ENCODE data around the gene CDCA7.

CDCA7 gene

GRCh38 chr2:173404841-173405750 lies 50.4 kb downstream of the CDCA7 start:
- ChIA-PET CTCF (interaction anchor here (1.2 to 9.7 kb wide), 8 partner anchors 8 to 940 kb away, joined by 3 to 123 read pairs (median 20); no protein-coding TSS in a partner anchor), POLR2A (no interaction called here)
- TF ChIP-seq CTCF (IDR thresholded peaks at IDR 0.05; ENCODE audit: insufficient read depth, low read length, missing control alignments), result no peak
- no peak overlapping the region for H3K4me3 ChIP-seq (ENCODE audit: low read depth, low read length)
- DNase-seq (ENCODE audit: low read depth, low spot score), result no peak

GRCh38 chr2:173407176-173407575 lies 52.5 kb downstream of the CDCA7 start:
- DNase-seq (ENCODE audit: low read depth, low spot score), result no peak
- no peak for TF ChIP-seq CTCF (IDR thresholded peaks at IDR 0.05; ENCODE audit: insufficient read depth, low read length, missing control alignments)
- ChIA-PET POLR2A (no interaction called here), CTCF (interaction anchor here (1.2 to 9.7 kb wide), 5 partner anchors 9 to 934 kb away, joined by 3 to 123 read pairs (median 6); no protein-coding TSS in a partner anchor)
- H3K4me3 ChIP-seq (ENCODE audit: low read depth, low read length), result no peak overlapping the region

DNA sequence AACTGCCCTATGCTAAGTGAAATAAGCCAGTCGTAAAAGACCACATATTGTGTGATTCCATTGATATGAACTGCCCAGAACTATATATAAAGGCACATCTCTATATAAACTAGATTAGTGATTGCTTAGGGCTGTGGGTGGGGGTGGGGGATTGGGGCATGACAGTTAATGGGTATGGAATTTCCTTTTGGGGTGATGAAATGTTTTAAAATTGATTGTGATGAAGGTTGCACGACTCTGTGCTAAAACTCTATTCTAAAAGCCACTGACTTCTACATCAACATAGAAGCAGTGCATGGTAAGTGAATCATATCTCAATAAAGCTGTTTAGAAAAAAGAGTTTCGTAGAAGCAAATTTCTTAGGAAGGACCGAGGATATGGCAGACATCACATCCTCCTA lies 53.0 kb downstream of the CDCA7 start:
- ChIA-PET CTCF (interaction anchor here (0.8 to 9.7 kb wide), 3 partner anchors 14 to 161 kb away, joined by 3 to 123 read pairs (median 3); no protein-coding TSS in a partner anchor), POLR2A (no interaction called here)
- DNase-seq (ENCODE audit: low read depth, low spot score), result no peak
- TF ChIP-seq CTCF (IDR thresholded peaks at IDR 0.05; ENCODE audit: insufficient read depth, low read length, missing control alignments), result no peak
- H3K4me3 ChIP-seq (ENCODE audit: low read depth, low read length), result no peak overlapping the region

DNA sequence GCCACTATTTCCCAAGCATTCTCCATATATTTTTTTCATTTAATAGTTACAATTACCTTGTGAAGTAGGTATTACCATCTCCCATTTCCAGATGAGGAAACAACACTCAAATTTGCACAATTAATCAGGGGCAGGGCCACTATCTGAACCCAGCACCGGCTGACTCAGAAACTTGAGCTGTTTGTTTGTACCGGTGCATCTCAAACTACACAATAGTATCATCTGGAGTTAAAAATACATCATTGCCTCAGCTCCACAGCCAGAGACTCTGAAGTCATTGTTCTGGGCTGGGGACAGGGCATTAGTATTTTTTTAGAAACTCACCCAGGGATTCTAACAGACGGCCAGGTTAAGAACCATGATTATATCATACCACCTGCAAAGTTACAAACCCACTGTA lies 55.9 kb downstream of the CDCA7 start:
- no peak overlapping the region for H3K4me3 ChIP-seq (ENCODE audit: low read depth, low read length)
- no peak for DNase-seq (ENCODE audit: low read depth, low spot score)
- TF ChIP-seq CTCF (IDR thresholded peaks at IDR 0.05; ENCODE audit: insufficient read depth, low read length, missing control alignments), result no peak
- ChIA-PET CTCF (interaction anchor here (0.9 to 7.8 kb wide), 4 partner anchors 8 to 931 kb away, joined by 3 to 80 read pairs (median 4); no protein-coding TSS in a partner anchor), POLR2A (no interaction called here)

DNA sequence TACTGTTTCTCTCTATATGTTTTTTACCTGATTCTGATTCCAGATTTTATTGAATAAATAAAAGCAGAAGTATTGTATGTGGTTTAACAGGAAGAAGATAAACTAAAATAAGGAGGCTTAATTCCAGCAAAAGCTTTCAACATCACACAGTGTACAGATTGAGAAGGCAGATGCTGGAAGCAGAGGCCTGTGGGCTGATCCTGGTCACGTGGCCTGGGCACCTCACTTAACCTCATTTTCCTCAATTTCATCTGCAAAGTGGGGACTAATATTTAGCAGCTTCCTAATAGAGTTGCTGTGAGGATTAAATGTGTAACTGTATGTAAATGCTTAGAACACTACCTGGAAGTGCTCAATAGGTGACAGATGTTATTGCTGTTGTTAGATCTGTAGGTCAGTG lies 58.0 kb downstream of the CDCA7 start:
- POLR2A ChIA-PET, result no interaction called here
- no peak overlapping the region for H3K4me3 ChIP-seq (ENCODE audit: low read depth, low read length)
- TF ChIP-seq CTCF (IDR thresholded peaks at IDR 0.05; ENCODE audit: insufficient read depth, low read length, missing control alignments), result no peak
- CTCF ChIA-PET, result interaction anchor here (7.8 kb wide), 1 partner anchor 11 kb away, joined by 80 read pairs; no protein-coding TSS in a partner anchor
- no peak for DNase-seq (ENCODE audit: low read depth, low spot score)

DNA sequence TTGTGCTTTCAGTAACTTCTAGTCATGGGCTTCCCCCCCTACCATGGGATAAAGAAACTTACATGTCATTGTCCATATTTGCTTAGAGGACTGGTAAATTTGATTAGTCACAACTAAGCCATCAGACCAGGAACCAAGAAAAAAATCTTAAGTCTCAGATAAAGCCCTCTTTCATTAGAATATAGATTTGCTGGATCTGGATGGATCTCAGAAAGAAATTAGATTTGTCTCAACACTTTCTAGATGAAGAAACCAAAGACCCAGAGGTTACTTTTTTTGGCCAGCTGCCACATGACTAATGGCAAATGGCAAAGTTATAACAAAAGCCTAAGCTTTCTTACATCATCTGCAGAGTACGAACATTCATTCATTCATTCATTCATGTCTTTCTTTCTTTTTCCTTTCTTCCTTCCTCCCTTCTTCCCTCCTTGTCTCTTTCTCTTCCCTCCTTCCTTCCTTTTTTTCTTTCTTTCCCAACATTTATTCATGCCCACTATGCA lies 60.2 kb downstream of the CDCA7 start:
- POLR2A ChIA-PET, result no interaction called here
- no peak for DNase-seq (ENCODE audit: low read depth, low spot score)

More for the DNA sequence above, 60.2 kb downstream of the CDCA7 start:
- CTCF ChIA-PET, result interaction anchor here (0.8 to 7.8 kb wide), 4 partner anchors 13 to 930 kb away, joined by 3 to 80 read pairs (median 4); no protein-coding TSS in a partner anchor
- no peak for TF ChIP-seq CTCF (IDR thresholded peaks at IDR 0.05; ENCODE audit: insufficient read depth, low read length, missing control alignments)
- H3K4me3 ChIP-seq (ENCODE audit: low read depth, low read length), result no peak overlapping the region
